Hepatocyte (in vitro differentiated cells): ENCODE measurements around the gene TADA1. TPM values are rescaled to one million over a fixed set of nuclear protein-coding genes. Genes with fewer than 3 reads are reported as not detected.

Source experiments
- DNase-seq: peaks from one replicate; pipeline ENCODE4 v3.0.0-alpha.2; 2016; ENCODE audit warnings: low spot score
- H2AFZ ChIP-seq: fragments of 200-600 bp; sonication (generic); 2 replicates; pipeline ENCODE4 v1.6.0; 2016; ENCODE audit warnings: antibody characterized with exemption, mild to moderate bottlenecking
- H3K27ac ChIP-seq: fragments of 200-600 bp; sonication (generic); 2 replicates; pipeline ENCODE4 v1.5.1; 2016; ENCODE audit warnings: mild to moderate bottlenecking
- H3K27me3 ChIP-seq: fragments of 200-600 bp; sonication (generic); 2 replicates; pipeline ENCODE4 v1.6.1; 2016
- H3K36me3 ChIP-seq: fragments of 200-600 bp; sonication (generic); replicated peaks from 2 replicates; pipeline ENCODE4 v1.5.1; 2016; ENCODE audit warnings: low read depth; ENCODE audit not compliant: insufficient read depth
- H3K4me1 ChIP-seq: fragments of 200-600 bp; sonication (generic); 2 replicates; pipeline ENCODE4 v1.5.1; 2016; ENCODE audit warnings: mild to moderate bottlenecking, moderate library complexity; ENCODE audit not compliant: insufficient read depth
- H3K4me2 ChIP-seq: fragments of 200-600 bp; sonication (generic); 2 replicates; pipeline ENCODE4 v1.6.0; 2016
- H3K4me3 ChIP-seq: fragments of 200-600 bp; sonication (generic); 2 replicates; pipeline ENCODE4 v1.5.1; 2016; ENCODE audit warnings: mild to moderate bottlenecking
- H3K79me2 ChIP-seq: fragments of 200-600 bp; sonication (generic); 2 replicates; pipeline ENCODE4 v1.6.0; 2017; ENCODE audit warnings: mild to moderate bottlenecking
- H3K9me2 ChIP-seq: fragments of 200-600 bp; sonication (generic); replicated peaks from 2 replicates; pipeline ENCODE4 v1.6.0; 2017; ENCODE audit warnings: mild to moderate bottlenecking; ENCODE audit not compliant: insufficient read depth
- H3K9me3 ChIP-seq: fragments of 200-600 bp; sonication (generic); 2 replicates; pipeline ENCODE4 v1.5.1; 2016; ENCODE audit warnings: low read depth, mild to moderate bottlenecking
- H4K20me1 ChIP-seq: fragments of 200-600 bp; sonication (generic); 2 replicates; pipeline ENCODE4 v1.6.0; 2016; ENCODE audit warnings: mild to moderate bottlenecking; ENCODE audit not compliant: insufficient read depth, poor library complexity, severe bottlenecking
- EZH2 ChIP-seq: fragments of 200-600 bp; sonication (generic); IDR thresholded peaks from 2 replicates; pipeline ENCODE4 v1.6.1; 2016; ENCODE audit warnings: antibody characterized with exemption, mild to moderate bottlenecking, borderline replicate concordance
- EZH2phosphoT487 ChIP-seq: fragments of 200-600 bp; sonication (generic); IDR thresholded peaks from one replicate; pipeline ENCODE4 v1.6.1; 2018; ENCODE audit warnings: antibody characterized with exemption, mild to moderate bottlenecking, low read depth, moderate library complexity; ENCODE audit not compliant: unreplicated experiment, severe bottlenecking
- WGBS: methylation state at CpG from one replicate; pipeline ENCODE4 v1.1.6; 2016; ENCODE audit warnings: low lambda C conversion rate; ENCODE audit errors: missing lambda C conversion rate; 5-methylcytosine and 5-hydroxymethylcytosine counted together
- polyA plus RNA-seq: library from polyadenylated mRNA; unstranded; fragments of >200 nt; fragmentation: Nextera tagmentation; extraction: Ambion mirVana; gene quantifications from 2 replicates; pipeline ENCODE4 v1.2.1, GENCODE V29; 2016
- total RNA-seq: library from RNA; depleted of rRNA; stranded (reverse); fragments of >200 nt; gene quantifications from 2 replicates; pipeline ENCODE4 v1.2.3, GENCODE V29; 2014
- TF ChIP-seq, protein P1 (sequence below): fragments of 200-600 bp; sonication (generic); IDR thresholded peaks from 2 replicates; pipeline ENCODE4 v1.5.1; 2016; ENCODE audit warnings: antibody characterized with exemption, mild to moderate bottlenecking; ENCODE audit not compliant: poor library complexity

TADA1 gene, protein sequence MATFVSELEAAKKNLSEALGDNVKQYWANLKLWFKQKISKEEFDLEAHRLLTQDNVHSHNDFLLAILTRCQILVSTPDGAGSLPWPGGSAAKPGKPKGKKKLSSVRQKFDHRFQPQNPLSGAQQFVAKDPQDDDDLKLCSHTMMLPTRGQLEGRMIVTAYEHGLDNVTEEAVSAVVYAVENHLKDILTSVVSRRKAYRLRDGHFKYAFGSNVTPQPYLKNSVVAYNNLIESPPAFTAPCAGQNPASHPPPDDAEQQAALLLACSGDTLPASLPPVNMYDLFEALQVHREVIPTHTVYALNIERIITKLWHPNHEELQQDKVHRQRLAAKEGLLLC
- total RNA-seq (19.7 and 21.4 TPM in 2 replicates), polyA plus RNA-seq (13.4 and 13.6 TPM in 2 replicates)

DNA sequence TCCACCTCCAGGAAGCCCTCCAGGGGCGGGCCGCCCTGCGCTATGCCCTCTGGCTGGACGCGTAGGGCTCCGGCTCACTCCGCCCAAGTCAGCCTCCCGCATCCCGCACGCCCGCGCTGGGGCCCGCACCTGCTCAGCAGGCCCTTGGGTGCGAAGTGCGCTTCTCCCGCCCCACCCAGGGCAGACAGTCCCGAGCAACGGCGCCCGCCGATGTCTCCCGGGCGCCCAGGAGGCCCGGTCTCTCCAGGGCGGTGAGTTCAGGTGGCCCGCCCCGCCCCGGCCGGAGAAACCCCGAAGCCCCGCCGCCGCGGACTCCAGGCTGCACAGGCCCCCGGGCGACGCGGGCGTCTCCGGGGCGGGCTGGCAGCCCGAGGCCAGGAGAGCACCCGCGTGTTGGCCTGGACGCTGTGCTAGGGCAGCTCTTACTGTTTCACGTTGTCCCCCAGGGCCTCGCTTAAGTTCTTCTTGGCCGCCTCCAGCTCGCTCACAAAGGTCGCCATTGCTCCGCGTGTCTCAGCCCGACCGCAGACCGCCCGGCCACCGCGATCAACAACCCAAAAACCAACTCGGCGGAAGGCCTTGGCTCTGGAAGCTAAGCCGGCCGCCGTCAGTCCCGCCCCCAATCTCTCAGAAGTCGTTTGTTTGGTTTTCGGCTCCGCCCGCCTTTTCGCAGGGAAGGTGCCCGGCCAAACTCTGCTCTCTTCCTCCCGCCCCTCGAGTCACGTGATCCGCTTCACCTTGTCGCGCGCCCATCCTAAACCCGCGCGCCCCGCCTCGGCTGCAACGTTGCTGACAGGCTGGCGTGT is at the start of gene TADA1:
Gene TADA1, minus strand, starts transcription at position 531 of the 806 bp plus-strand sequence. Its CDS starts 31 bp downstream, at position 500.
- peak within 1 kb of the TSS; percentile 85 for H3K4me3 ChIP-seq
- H3K4me1 ChIP-seq: peaks cover 4% of the 10 kb centered on the region
- no peaks in the 10 kb centered on the region for H3K36me3 ChIP-seq
- no peaks in the 10 kb centered on the region for H3K9me2 ChIP-seq
- peak; percentile 99 for DNase-seq
- H3K9me3 ChIP-seq: no peaks in the 10 kb centered on the region
- peak within 1 kb of the TSS; percentile 71 for H2AFZ ChIP-seq
- TF ChIP-seq, protein P1, sequence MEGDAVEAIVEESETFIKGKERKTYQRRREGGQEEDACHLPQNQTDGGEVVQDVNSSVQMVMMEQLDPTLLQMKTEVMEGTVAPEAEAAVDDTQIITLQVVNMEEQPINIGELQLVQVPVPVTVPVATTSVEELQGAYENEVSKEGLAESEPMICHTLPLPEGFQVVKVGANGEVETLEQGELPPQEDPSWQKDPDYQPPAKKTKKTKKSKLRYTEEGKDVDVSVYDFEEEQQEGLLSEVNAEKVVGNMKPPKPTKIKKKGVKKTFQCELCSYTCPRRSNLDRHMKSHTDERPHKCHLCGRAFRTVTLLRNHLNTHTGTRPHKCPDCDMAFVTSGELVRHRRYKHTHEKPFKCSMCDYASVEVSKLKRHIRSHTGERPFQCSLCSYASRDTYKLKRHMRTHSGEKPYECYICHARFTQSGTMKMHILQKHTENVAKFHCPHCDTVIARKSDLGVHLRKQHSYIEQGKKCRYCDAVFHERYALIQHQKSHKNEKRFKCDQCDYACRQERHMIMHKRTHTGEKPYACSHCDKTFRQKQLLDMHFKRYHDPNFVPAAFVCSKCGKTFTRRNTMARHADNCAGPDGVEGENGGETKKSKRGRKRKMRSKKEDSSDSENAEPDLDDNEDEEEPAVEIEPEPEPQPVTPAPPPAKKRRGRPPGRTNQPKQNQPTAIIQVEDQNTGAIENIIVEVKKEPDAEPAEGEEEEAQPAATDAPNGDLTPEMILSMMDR: no peak
- TF ChIP-seq EZH2 (no peak), EZH2phosphoT487 (no peak)
- H3K79me2 ChIP-seq: peaks cover 47% of the 10 kb centered on the region
- H3K4me2 ChIP-seq: peak within 1 kb of the TSS; percentile 81
- no peaks in the 10 kb centered on the region for H3K27me3 ChIP-seq
- peaks cover 9% of the 10 kb centered on the region for H4K20me1 ChIP-seq
- 1% methylated on average over 75 of the region's 84 CpGs for WGBS
- H3K27ac ChIP-seq: peak within 1 kb of the TSS; percentile 94

- 76% methylated on average over 3 of the region's 3 CpGs for WGBS
- no peaks in the 10 kb centered on the region for H3K4me1 ChIP-seq
- H3K79me2 ChIP-seq: no peaks in the 10 kb centered on the region
- H3K9me3 ChIP-seq: no peaks in the 10 kb centered on the region
- peaks cover 39% of the 10 kb centered on the region for H3K27me3 ChIP-seq
- no peak for DNase-seq
- TF ChIP-seq EZH2 (no peak), EZH2phosphoT487 (no peak)
- TF ChIP-seq, protein P1: no peak
- H3K4me2 ChIP-seq: no peak overlapping the region
- H3K9me2 ChIP-seq: no peaks in the 10 kb centered on the region
- no peak overlapping the region for H3K4me3 ChIP-seq
- no peaks in the 10 kb centered on the region for H4K20me1 ChIP-seq
- H2AFZ ChIP-seq: no peak overlapping the region
- no peak overlapping the region for H3K27ac ChIP-seq
- no peaks in the 10 kb centered on the region for H3K36me3 ChIP-seq
Measured at GRCh38 chr1:166924823-166925541, 48.9 kb upstream of the TADA1 start.

GRCh38 chr1:166920561-166921475 is 44.8 kb upstream of the TADA1 start:
- Histone ChIP-seq H3K4me2 (peak overlapping the region; percentile 95), H3K9me2 (no peaks in the 10 kb centered on the region), H3K27ac (no peak overlapping the region), H4K20me1 (no peaks in the 10 kb centered on the region), H3K27me3 (peaks cover 65% of the 10 kb centered on the region), H3K4me3 (peak overlapping the region; percentile 26), H3K79me2 (no peaks in the 10 kb centered on the region), H2AFZ (peak overlapping the region; percentile 66), H3K9me3 (no peaks in the 10 kb centered on the region), H3K4me1 (no peaks in the 10 kb centered on the region), H3K36me3 (no peaks in the 10 kb centered on the region)
- DNase-seq: peak; percentile 44
- 8% methylated on average over 78 of the region's 113 CpGs for WGBS
- TF ChIP-seq EZH2: peak; percentile 93
- TF ChIP-seq, protein P1: no peak
- TF ChIP-seq EZH2phosphoT487: peak; percentile 23
